Activated naive CD4-positive, alpha-beta T cell treated with anti-CD3 and anti-CD28 coated beads, Interleukin-2, amount 10 ng/mL, durations not matched to agents 5 hours and 36 hours (primary cell): Measurements from ENCODE around the gene DYNC1I2. TPM values are rescaled to one million over a fixed set of nuclear protein-coding genes. Genes with fewer than 3 reads are reported as not detected.

Experiments used
- total RNA-seq, 2 experiments: library from RNA; stranded (reverse); gene quantifications; one replicate each; pipeline ENCODE4 v1.2.3, GENCODE V29; 2021

The DYNC1I2 gene
- 10 to 100 TPM; 48.9 to 51.9 TPM for total RNA-seq

DNA sequence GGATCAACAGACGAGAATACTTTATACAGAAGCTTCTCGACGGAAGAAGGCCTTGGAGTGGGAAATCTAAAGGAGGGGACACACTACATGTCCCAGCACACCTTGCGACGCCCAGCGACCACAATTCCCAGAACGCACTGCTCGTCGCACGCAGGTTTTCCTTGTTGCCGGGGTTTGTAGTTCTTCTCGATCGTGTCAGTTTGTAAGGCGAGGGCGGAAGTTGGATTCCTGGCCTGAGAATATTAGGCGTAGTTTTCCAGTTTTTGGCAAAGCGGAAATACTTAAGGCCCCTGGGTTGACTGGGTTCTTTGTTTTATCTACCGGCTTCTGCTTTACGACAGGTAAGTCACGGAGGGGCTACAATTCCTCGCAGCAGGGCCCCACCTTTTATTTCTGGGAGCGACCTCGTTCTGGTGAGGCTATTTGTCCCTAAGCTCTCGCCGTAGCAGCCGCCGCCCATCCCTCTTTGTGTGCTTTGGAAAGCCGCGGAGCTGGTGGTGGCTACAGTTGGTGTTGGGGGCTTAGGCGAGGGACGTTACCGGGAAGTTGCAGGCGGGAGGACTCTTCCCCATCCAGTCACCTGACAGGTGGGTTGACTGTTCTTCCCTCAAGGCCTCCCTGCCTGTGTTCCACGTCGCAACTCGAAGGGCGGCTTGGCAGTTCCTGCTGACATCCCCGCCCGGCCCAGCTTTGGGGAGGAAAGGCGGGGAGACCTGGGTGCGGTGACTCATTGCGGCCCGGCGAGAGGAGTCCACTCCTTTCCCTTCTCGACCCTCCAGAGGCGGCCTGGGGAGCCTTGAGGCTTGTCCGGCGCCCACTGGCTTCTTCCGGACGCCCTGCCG is at the start of gene DYNC1I2:
TSS of gene DYNC1I2 (plus strand) at position 183 of the 842 bp plus-strand sequence. CDS start 2,687 bp downstream, outside the sequence.

Other genes starting within 250 kb of the DYNC1I2 start
- gene CYBRD1, start 165.0 kb upstream of the DYNC1I2 start, total RNA-seq: under 1 TPM; 0.15 to 0.51 TPM
- gene SLC25A12, start 206.8 kb downstream of the DYNC1I2 start, total RNA-seq: 10 to 100 TPM; 21.9 to 23.0 TPM
- 10 to 100 TPM; 49.8 to 52.0 TPM for gene HAT1, start 235.0 kb downstream of the DYNC1I2 start, total RNA-seq